Stimulated activated CD8-positive, alpha-beta memory T cell treated with anti-CD3 and anti-CD28 coated beads, Interleukin-7, amount 100 ng/mL, for 48 hours (primary cell): ENCODE data around the gene CABCOCO1.

Experiments
- DNase-seq, 2 donors: peaks; one replicate each; pipeline ENCODE4 v3.0.0-alpha.2; 2020; ENCODE audit warnings: low read depth in 1 of 2; ENCODE audit errors: extremely low read depth in 1 of 2

The CABCOCO1 gene

GRCh38 chr10:61752111-61753011 lies 89.6 kb downstream of the CABCOCO1 start:
- no peak for DNase-seq

- no peak for DNase-seq
Measured at GRCh38 chr10:61753453-61753852, 90.7 kb downstream of the CABCOCO1 start.

GRCh38 chr10:61754587-61755550 lies 92.1 kb downstream of the CABCOCO1 start:
- no peak for DNase-seq

- no peak for DNase-seq
Measured at GRCh38 chr10:61757001-61757400, 94.3 kb downstream of the CABCOCO1 start.

GRCh38 chr10:61757525-61758397 lies 95.0 kb downstream of the CABCOCO1 start:
- DNase-seq: no peak

GRCh38 chr10:61758433-61758832 lies 95.7 kb downstream of the CABCOCO1 start:
- DNase-seq: no peak

- no peak for DNase-seq
Measured at GRCh38 chr10:61759751-61760150, 97.0 kb downstream of the CABCOCO1 start.

GRCh38 chr10:61760943-61761824 lies 98.5 kb downstream of the CABCOCO1 start:
- DNase-seq: no peak

GRCh38 chr10:61761825-61762217 lies 99.1 kb downstream of the CABCOCO1 start:
- no peak for DNase-seq

GRCh38 chr10:61763778-61764177 lies 101.0 kb downstream of the CABCOCO1 start:
- DNase-seq: no peak

GRCh38 chr10:61764486-61764885 lies 101.8 kb downstream of the CABCOCO1 start:
- no peak for DNase-seq

- DNase-seq: no peak
Measured at GRCh38 chr10:61765176-61766087, 102.7 kb downstream of the CABCOCO1 start.

GRCh38 chr10:61766927-61767326 lies 104.2 kb downstream of the CABCOCO1 start:
- no peak for DNase-seq

GRCh38 chr10:61774031-61774430 lies 111.3 kb downstream of the CABCOCO1 start:
- DNase-seq: no peak

GRCh38 chr10:61775111-61775510 lies 112.4 kb downstream of the CABCOCO1 start:
- DNase-seq: no peak

GRCh38 chr10:61776615-61777266 lies 114.0 kb downstream of the CABCOCO1 start:
- DNase-seq: no peak

- no peak for DNase-seq
Measured at GRCh38 chr10:61778137-61778536, 115.4 kb downstream of the CABCOCO1 start.

- no peak for DNase-seq
Measured at GRCh38 chr10:61779276-61779675, 116.5 kb downstream of the CABCOCO1 start.
